Gastroesophageal sphincter (tissue), 3 donors: ENCODE results near the gene TUFM.
"Not testable (repeated sequence)": the region's sequence is repeated elsewhere in the genome, so short reads cannot be mapped to it uniquely, and the experiment has no call there.

ENCODE experiments used
- POLR2A ChIP-seq, 2 donors: fragments of 450-650 bp; IDR thresholded peaks; one replicate each; pipeline ENCODE4 v1.6.1; 2017; ENCODE audit warnings: antibody characterized with exemption in 2 of 2, mild to moderate bottlenecking in 2 of 2, moderate library complexity in 1 of 2
- TF ChIP-seq, protein P1 (sequence below), 4 experiments: fragments of 200-600 bp in 2 of 4; fragments of 450-650 bp in 2 of 4; sonication (generic) in 1 of 4; IDR thresholded peaks; one replicate each; pipeline ENCODE4 v1.5.1; 2017 to 2019; ENCODE audit warnings: antibody characterized with exemption in 4 of 4, mild to moderate bottlenecking in 2 of 4, moderate library complexity in 2 of 4

DNA sequence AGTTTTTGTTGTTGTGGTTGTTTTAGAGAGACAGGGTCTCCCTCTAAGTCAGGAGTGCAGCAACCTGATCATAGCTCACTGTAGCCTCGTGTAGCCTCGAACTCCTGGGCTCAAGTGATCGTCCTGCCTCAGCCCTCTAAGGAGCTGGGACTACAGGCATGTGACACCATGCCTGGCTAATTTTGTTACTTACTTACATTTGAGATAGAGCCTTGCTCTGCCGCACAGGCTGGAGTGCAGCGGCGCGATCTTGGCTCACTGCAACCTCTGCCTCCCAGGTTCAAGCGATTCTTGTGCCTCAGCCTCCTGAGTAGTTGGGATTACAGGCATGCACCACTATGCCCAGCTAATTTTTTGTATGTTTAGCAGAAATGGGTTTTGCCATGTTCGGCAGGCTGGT, 21.5 kb upstream of the TUFM start:
- TF ChIP-seq, protein P1, sequence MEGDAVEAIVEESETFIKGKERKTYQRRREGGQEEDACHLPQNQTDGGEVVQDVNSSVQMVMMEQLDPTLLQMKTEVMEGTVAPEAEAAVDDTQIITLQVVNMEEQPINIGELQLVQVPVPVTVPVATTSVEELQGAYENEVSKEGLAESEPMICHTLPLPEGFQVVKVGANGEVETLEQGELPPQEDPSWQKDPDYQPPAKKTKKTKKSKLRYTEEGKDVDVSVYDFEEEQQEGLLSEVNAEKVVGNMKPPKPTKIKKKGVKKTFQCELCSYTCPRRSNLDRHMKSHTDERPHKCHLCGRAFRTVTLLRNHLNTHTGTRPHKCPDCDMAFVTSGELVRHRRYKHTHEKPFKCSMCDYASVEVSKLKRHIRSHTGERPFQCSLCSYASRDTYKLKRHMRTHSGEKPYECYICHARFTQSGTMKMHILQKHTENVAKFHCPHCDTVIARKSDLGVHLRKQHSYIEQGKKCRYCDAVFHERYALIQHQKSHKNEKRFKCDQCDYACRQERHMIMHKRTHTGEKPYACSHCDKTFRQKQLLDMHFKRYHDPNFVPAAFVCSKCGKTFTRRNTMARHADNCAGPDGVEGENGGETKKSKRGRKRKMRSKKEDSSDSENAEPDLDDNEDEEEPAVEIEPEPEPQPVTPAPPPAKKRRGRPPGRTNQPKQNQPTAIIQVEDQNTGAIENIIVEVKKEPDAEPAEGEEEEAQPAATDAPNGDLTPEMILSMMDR (IDR thresholded peaks at IDR 0.05) = not testable (repeated sequence)
- TF ChIP-seq POLR2A (IDR thresholded peaks at IDR 0.05) = not testable (repeated sequence)
